ENCODE data around the gene BTBD6. TPM values are rescaled to one million over a fixed set of nuclear protein-coding genes. Genes with fewer than 3 reads are reported as not detected.
A peak's percentile ranks its signal among the peaks of the same experiment; 100 is the strongest.

Gene BTBD6
- total RNA-seq, 2 experiments from 2014 or later, result 36.9 to 37.6 TPM

GRCh38 chr14:105204206-105204930 is 44.0 kb upstream of the BTBD6 start:
- ChIA-PET CTCF (interaction anchor here (2.1 kb wide), 1 partner anchor 147 kb away, joined by 6 read pairs; no protein-coding TSS in a partner anchor), POLR2A (interaction anchor here (0.6 kb wide), 1 partner anchor 319 kb away, joined by 3 read pairs; no protein-coding TSS in a partner anchor)
- Mint-ChIP-seq H3K4me3 (no peak overlapping the region), H3K27me3 (peaks cover 18% of the 10 kb centered on the region), H3K36me3 (ENCODE audit: low read depth) (no peaks in the 10 kb centered on the region), H3K4me1 (ENCODE audit: low read depth) (peaks cover 6% of the 10 kb centered on the region), H3K27ac (peak overlapping the region; percentile 20), H3K9me3 (no peaks in the 10 kb centered on the region)
- Histone ChIP-seq H3K27me3 (ENCODE audit: control insufficient read depth in 1 of 2, insufficient read depth in 2 of 2, low read length in 2 of 2) (peaks cover 9 to 15% of the 10 kb centered on the region in 2 experiments), H3K36me3 (ENCODE audit: insufficient read depth, low read length) (no peaks in the 10 kb centered on the region), H3K9me3 (ENCODE audit: control insufficient read depth in 1 of 2, insufficient read depth in 1 of 2, low read length in 2 of 2) (no peaks in the 10 kb centered on the region), H3K27ac (ENCODE audit: low read depth in 1 of 2, low read length in 2 of 2) (no peak overlapping the region), H3K4me1 (ENCODE audit: insufficient read depth, low read length) (peaks cover 26% of the 10 kb centered on the region), H3K4me3 (ENCODE audit: low read length) (no peak overlapping the region)
- no peak for TF ChIP-seq CTCF (IDR thresholded peaks at IDR 0.05)
- ATAC-seq (ENCODE audit: poor library complexity) (no peak), DNase-seq (no peak)
- intact Hi-C loops (cut with DNase I, micrococcal nuclease), result loop anchor here (5.0 kb wide), 3 partner anchors 78 to 328 kb away; partner anchors contain the start of gene BRF1 (in 1 of the 2)

- TF ChIP-seq CTCF (IDR thresholded peaks at IDR 0.05), result no peak
- Mint-ChIP-seq H3K27ac (peak overlapping the region; percentile 20), H3K9me3 (no peaks in the 10 kb centered on the region), H3K4me1 (ENCODE audit: low read depth) (peaks cover 6% of the 10 kb centered on the region), H3K36me3 (ENCODE audit: low read depth) (no peaks in the 10 kb centered on the region), H3K4me3 (no peak overlapping the region), H3K27me3 (peaks cover 11% of the 10 kb centered on the region)
- DNase-seq (no peak), ATAC-seq (ENCODE audit: poor library complexity) (no peak)
- Histone ChIP-seq H3K27ac (ENCODE audit: low read depth in 1 of 2, low read length in 2 of 2) (no peak overlapping the region), H3K9me3 (ENCODE audit: control insufficient read depth in 1 of 2, insufficient read depth in 1 of 2, low read length in 2 of 2) (no peaks in the 10 kb centered on the region), H3K36me3 (ENCODE audit: insufficient read depth, low read length) (peaks cover 2% of the 10 kb centered on the region), H3K27me3 (ENCODE audit: control insufficient read depth in 1 of 2, insufficient read depth in 2 of 2, low read length in 2 of 2) (peaks cover 2 to 9% of the 10 kb centered on the region in 2 experiments), H3K4me3 (ENCODE audit: low read length) (no peak overlapping the region), H3K4me1 (ENCODE audit: insufficient read depth, low read length) (peaks cover 26% of the 10 kb centered on the region)
- CTCF ChIA-PET, result interaction anchor here (2.1 kb wide), 1 partner anchor 147 kb away, joined by 6 read pairs; no protein-coding TSS in a partner anchor
- intact Hi-C loops (cut with DNase I, micrococcal nuclease), result loop anchor here (5.0 kb wide), 3 partner anchors 77 to 327 kb away; partner anchors contain the start of gene BRF1 (in 1 of the 2)
- POLR2A ChIA-PET, result no interaction called here
Measured at GRCh38 chr14:105204931-105205672, 43.2 kb upstream of the BTBD6 start.

- ChIA-PET CTCF (no interaction called here), POLR2A (no interaction called here)
- Mint-ChIP-seq H3K36me3 (ENCODE audit: low read depth) (no peaks in the 10 kb centered on the region), H3K4me3 (no peak overlapping the region), H3K27me3 (peaks cover 5% of the 10 kb centered on the region), H3K4me1 (ENCODE audit: low read depth) (peaks cover 6% of the 10 kb centered on the region), H3K27ac (no peak overlapping the region), H3K9me3 (no peaks in the 10 kb centered on the region)
- peaks cover 5% of the 10 kb centered on the region for H3K36me3 ChIP-seq (ENCODE audit: insufficient read depth, low read length)
- no peaks in the 10 kb centered on the region for H3K9me3 ChIP-seq (ENCODE audit: control insufficient read depth in 1 of 2, insufficient read depth in 1 of 2, low read length in 2 of 2)
- peaks cover 26% of the 10 kb centered on the region for H3K4me1 ChIP-seq (ENCODE audit: insufficient read depth, low read length)
- H3K4me3 ChIP-seq (ENCODE audit: low read length), result no peak overlapping the region
- H3K27me3 ChIP-seq (ENCODE audit: control insufficient read depth in 1 of 2, insufficient read depth in 2 of 2, low read length in 2 of 2), result peaks cover 0 to 6% of the 10 kb centered on the region in 2 experiments
- TF ChIP-seq CTCF (IDR thresholded peaks at IDR 0.05), result no peak
- no peak for ATAC-seq (ENCODE audit: poor library complexity)
- intact Hi-C loops (cut with DNase I, micrococcal nuclease), result no loop called here
- H3K27ac ChIP-seq (ENCODE audit: low read depth in 1 of 2, low read length in 2 of 2), result no peak overlapping the region
- no peak for DNase-seq
Measured at GRCh38 chr14:105205673-105206208, 42.6 kb upstream of the BTBD6 start.
